Lower leg skin (tissue), 3 donors: ENCODE data around the gene USF2.

Experiments
- POLR2A ChIP-seq, 2 donors: fragments of 450-650 bp; IDR thresholded peaks; one replicate each; pipeline ENCODE4 v1.6.1; 2016 to 2017; ENCODE audit warnings: antibody characterized with exemption in 2 of 2, mild to moderate bottlenecking in 1 of 2, moderate library complexity in 1 of 2
- TF ChIP-seq, protein P1 (sequence below), 3 donors: fragments of 450-650 bp; IDR thresholded peaks; one replicate each; pipeline ENCODE4 v1.5.1; 2016; ENCODE audit warnings: antibody characterized with exemption in 3 of 3, mild to moderate bottlenecking in 3 of 3, moderate library complexity in 2 of 3

DNA sequence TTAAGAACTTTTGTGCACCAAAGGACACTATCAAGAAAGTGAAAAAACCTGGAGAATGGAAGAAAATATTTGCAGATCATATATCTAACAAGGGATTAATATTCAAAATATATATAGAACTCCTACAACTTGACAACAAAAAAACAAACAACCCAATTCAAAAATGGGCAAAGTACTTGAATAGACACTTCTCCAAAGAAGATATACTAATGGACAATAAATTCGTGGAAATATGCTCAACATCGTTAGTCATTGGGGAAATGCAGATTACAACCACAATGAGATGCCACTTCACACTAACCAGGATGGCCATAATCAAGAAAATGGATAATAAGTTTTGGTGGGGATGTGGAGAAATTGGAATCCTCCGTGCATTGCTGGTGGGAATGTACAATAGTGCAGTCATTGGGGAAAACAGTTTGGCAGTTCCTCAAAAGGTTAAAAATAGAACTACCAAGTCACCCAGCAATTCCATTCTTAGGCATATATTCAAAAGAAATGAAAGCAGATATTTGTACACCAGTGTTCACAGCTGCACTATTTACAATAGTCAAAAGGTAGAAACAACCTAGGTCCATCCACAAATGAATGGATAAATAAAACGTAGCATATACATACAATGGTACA, 22.2 kb upstream of the USF2 start:
- TF ChIP-seq, protein P1, sequence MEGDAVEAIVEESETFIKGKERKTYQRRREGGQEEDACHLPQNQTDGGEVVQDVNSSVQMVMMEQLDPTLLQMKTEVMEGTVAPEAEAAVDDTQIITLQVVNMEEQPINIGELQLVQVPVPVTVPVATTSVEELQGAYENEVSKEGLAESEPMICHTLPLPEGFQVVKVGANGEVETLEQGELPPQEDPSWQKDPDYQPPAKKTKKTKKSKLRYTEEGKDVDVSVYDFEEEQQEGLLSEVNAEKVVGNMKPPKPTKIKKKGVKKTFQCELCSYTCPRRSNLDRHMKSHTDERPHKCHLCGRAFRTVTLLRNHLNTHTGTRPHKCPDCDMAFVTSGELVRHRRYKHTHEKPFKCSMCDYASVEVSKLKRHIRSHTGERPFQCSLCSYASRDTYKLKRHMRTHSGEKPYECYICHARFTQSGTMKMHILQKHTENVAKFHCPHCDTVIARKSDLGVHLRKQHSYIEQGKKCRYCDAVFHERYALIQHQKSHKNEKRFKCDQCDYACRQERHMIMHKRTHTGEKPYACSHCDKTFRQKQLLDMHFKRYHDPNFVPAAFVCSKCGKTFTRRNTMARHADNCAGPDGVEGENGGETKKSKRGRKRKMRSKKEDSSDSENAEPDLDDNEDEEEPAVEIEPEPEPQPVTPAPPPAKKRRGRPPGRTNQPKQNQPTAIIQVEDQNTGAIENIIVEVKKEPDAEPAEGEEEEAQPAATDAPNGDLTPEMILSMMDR (IDR thresholded peaks at IDR 0.05) = no peak
- no peak for TF ChIP-seq POLR2A (IDR thresholded peaks at IDR 0.05)
